Measurements from ENCODE around the gene KRTAP9-1.

DNA sequence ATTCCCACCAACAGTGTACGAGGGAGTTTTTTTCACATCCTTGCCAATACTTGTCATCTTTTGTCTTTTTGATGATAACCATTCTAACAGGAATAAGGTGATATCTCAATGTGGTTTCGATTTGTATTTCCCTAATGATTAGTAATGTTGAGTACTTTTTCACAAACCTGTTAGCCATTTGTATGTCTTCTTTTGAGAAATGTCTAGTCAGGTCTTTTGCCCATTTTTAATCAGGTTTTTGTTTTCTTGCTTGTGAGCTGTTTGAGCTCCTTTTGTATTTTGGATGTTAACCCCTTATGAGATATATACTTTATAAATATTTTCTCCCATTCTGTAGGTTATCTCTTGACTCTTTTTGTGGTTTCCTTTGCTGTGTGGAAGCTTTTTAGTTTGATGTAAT is 38.2 kb upstream of the KRTAP9-1 start:
- TF ChIP-seq, protein P1, sequence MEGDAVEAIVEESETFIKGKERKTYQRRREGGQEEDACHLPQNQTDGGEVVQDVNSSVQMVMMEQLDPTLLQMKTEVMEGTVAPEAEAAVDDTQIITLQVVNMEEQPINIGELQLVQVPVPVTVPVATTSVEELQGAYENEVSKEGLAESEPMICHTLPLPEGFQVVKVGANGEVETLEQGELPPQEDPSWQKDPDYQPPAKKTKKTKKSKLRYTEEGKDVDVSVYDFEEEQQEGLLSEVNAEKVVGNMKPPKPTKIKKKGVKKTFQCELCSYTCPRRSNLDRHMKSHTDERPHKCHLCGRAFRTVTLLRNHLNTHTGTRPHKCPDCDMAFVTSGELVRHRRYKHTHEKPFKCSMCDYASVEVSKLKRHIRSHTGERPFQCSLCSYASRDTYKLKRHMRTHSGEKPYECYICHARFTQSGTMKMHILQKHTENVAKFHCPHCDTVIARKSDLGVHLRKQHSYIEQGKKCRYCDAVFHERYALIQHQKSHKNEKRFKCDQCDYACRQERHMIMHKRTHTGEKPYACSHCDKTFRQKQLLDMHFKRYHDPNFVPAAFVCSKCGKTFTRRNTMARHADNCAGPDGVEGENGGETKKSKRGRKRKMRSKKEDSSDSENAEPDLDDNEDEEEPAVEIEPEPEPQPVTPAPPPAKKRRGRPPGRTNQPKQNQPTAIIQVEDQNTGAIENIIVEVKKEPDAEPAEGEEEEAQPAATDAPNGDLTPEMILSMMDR (IDR thresholded peaks at IDR 0.05) = no peak
- TF ChIP-seq POLR2A (IDR thresholded peaks at IDR 0.05) = no peak
